Ishikawa (cell line): Measurements from ENCODE around the gene NCKAP5L.

Source experiments
- CEBPB ChIP-seq: IDR thresholded peaks from 2 replicates; pipeline ENCODE4 v1.6.1; 2012
- CREB1 ChIP-seq: IDR thresholded peaks from 2 replicates; pipeline ENCODE4 v1.6.1; 2012; ENCODE audit warnings: low read depth
- EGR1 ChIP-seq: IDR thresholded peaks from 2 replicates; pipeline ENCODE4 v1.6.1; 2012
- EP300 ChIP-seq: IDR thresholded peaks from 2 replicates; pipeline ENCODE4 v1.6.1; 2012; ENCODE audit warnings: borderline replicate concordance
- FOXM1 ChIP-seq: IDR thresholded peaks from 2 replicates; pipeline ENCODE4 v1.6.1; 2012; ENCODE audit warnings: low read depth, borderline replicate concordance
- MAX ChIP-seq: IDR thresholded peaks from 2 replicates; pipeline ENCODE4 v1.6.1; 2012
- NFIC ChIP-seq: IDR thresholded peaks from 2 replicates; pipeline ENCODE4 v1.6.1; 2012
- RAD21 ChIP-seq: IDR thresholded peaks from 2 replicates; pipeline ENCODE4 v1.6.1; 2012; ENCODE audit warnings: low read depth
- REST ChIP-seq: IDR thresholded peaks from 2 replicates; pipeline ENCODE4 v1.6.1; 2012; ENCODE audit warnings: low read depth, mild to moderate bottlenecking
- TAF1 ChIP-seq: IDR thresholded peaks from 2 replicates; pipeline ENCODE4 v1.6.1; 2012; ENCODE audit warnings: low read depth, mild to moderate bottlenecking
- TCF12 ChIP-seq: IDR thresholded peaks from 2 replicates; pipeline ENCODE4 v1.6.1; 2012; ENCODE audit warnings: low read depth
- TEAD4 ChIP-seq: IDR thresholded peaks from 2 replicates; pipeline ENCODE4 v1.6.1; 2012
- USF1 ChIP-seq: IDR thresholded peaks from 2 replicates; pipeline ENCODE4 v1.6.1; 2012
- YY1 ChIP-seq: IDR thresholded peaks from 2 replicates; pipeline ENCODE4 v1.6.1; 2012; ENCODE audit warnings: low read depth
- ZBTB7A ChIP-seq: IDR thresholded peaks from 2 replicates; pipeline ENCODE4 v1.6.1; 2012; ENCODE audit warnings: low read depth

NCKAP5L gene

GRCh38 chr12:49843876-49844437, 15.7 kb upstream of the NCKAP5L start:
- TF ChIP-seq YY1 (no peak), CREB1 (no peak), REST (no peak), EGR1 (no peak), EP300 (no peak), USF1 (no peak), TEAD4 (no peak), CEBPB (no peak), NFIC (no peak), RAD21 (no peak), MAX (no peak), TCF12 (no peak), ZBTB7A (no peak), TAF1 (no peak), FOXM1 (no peak)

- no peak for TF ChIP-seq ZBTB7A
- no peak for TF ChIP-seq USF1
- TF ChIP-seq FOXM1 = no peak
- no peak for TF ChIP-seq EP300
- no peak for TF ChIP-seq TAF1
- TF ChIP-seq MAX = no peak
- TF ChIP-seq EGR1 = no peak
- no peak for TF ChIP-seq TCF12
- no peak for TF ChIP-seq NFIC
- no peak for TF ChIP-seq REST
- no peak for TF ChIP-seq CREB1
- no peak for TF ChIP-seq YY1
- TF ChIP-seq TEAD4 = no peak
- TF ChIP-seq RAD21 = no peak
- TF ChIP-seq CEBPB = no peak
Observed at GRCh38 chr12:49843411-49843810, 15.2 kb upstream of the NCKAP5L start.

GRCh38 chr12:49842519-49843352, 14.5 kb upstream of the NCKAP5L start, which contains the start of gene BCDIN3D:
Gene BCDIN3D (minus strand): TSS chr12:49843106. CDS start chr12:49843087, 19 bp downstream.
- TF ChIP-seq TCF12 (peak; percentile 56; the same call in 1 of the 2 replicates), NFIC (no peak), EP300 (peak; percentile 14; the same call in 1 of the 2 replicates), USF1 (peak; percentile 30), RAD21 (no peak), TAF1 (peak; percentile 93), REST (peak; percentile 62; the same call in 1 of the 2 replicates), TEAD4 (no peak), CEBPB (no peak), FOXM1 (no peak), CREB1 (no peak), MAX (peak; percentile 95), EGR1 (peak; percentile 100), ZBTB7A (0 out of 2 replicates have a peak, but pooled peaks have one; percentile 57), YY1 (peak; percentile 97)
